ENCODE results near the gene NCAPG.
A peak's percentile ranks its signal among the peaks of the same experiment; 100 is the strongest.

NCAPG gene

GRCh38 chr4:17812125-17812524, 1.3 kb downstream of the NCAPG start:
- H2BK120ac ChIP-seq (ENCODE audit: insufficient read depth, low read length, poor library complexity) = no peak overlapping the region
- no peak overlapping the region for H2AFZ ChIP-seq (ENCODE audit: insufficient read depth, low read length, poor library complexity)
- no peaks in the 10 kb centered on the region for H3K9me3 ChIP-seq (ENCODE audit: insufficient read depth, low read depth, low read length)
- H3K14ac ChIP-seq (ENCODE audit: low read length) = no peak overlapping the region
- H3K9ac ChIP-seq (ENCODE audit: low read length) = no peak overlapping the region
- no peak overlapping the region for H3K23ac ChIP-seq (ENCODE audit: low read length)
- WGBS (ENCODE audit: extremely low coverage, insufficient coverage, insufficient read length) = no CpG with 5 or more reads among the region's 3 CpGs
- no peak overlapping the region for H3K18ac ChIP-seq (ENCODE audit: low read length)
- H2BK12ac ChIP-seq (ENCODE audit: low read length) = no peak overlapping the region
- no peak overlapping the region for H4K12ac ChIP-seq (ENCODE audit: low read depth, low read length)
- peaks cover 7 to 10% of the 10 kb centered on the region in 2 experiments for H3K36me3 ChIP-seq (ENCODE audit: control insufficient read depth in 1 of 2, insufficient read depth in 2 of 2, low read length in 2 of 2)
- H3K27me3 ChIP-seq (ENCODE audit: insufficient read depth, low read length) = no peaks in the 10 kb centered on the region
- peaks cover 8% of the 10 kb centered on the region for H3K79me1 ChIP-seq (ENCODE audit: low read length)
- H4K91ac ChIP-seq (ENCODE audit: low read depth, low read length) = no peak overlapping the region
- H3K4ac ChIP-seq (ENCODE audit: low read depth, low read length) = no peak overlapping the region
- H3K27ac ChIP-seq (ENCODE audit: low read depth, low read length) = no peak overlapping the region
- DNase-seq = no peak
- no peak overlapping the region for H4K8ac ChIP-seq (ENCODE audit: low read depth, low read length)
- peaks cover 12% of the 10 kb centered on the region for H3K79me2 ChIP-seq (ENCODE audit: control insufficient read depth, insufficient read depth, low read length, poor library complexity)
- H3K4me1 ChIP-seq (ENCODE audit: control insufficient read depth in 1 of 2, insufficient read depth in 2 of 2, low read length in 2 of 2) = no peaks in the 10 kb centered on the region
- no peak overlapping the region for H3K4me3 ChIP-seq (ENCODE audit: low read depth, low read length)
- no peak overlapping the region for H2AK5ac ChIP-seq (ENCODE audit: low read length)
- no peak overlapping the region for H2BK5ac ChIP-seq (ENCODE audit: low read depth, low read length, poor library complexity)
- peak overlapping the region; percentile 38 for H3K4me2 ChIP-seq (ENCODE audit: low read length)

GRCh38 chr4:17812801-17813200, 2.0 kb downstream of the NCAPG start:
- Histone ChIP-seq H2BK12ac (ENCODE audit: low read length) (no peak overlapping the region), H3K18ac (ENCODE audit: low read length) (no peak overlapping the region), H4K8ac (ENCODE audit: low read depth, low read length) (no peak overlapping the region), H3K4ac (ENCODE audit: low read depth, low read length) (peak overlapping the region; percentile 95), H2AFZ (ENCODE audit: insufficient read depth, low read length, poor library complexity) (no peak overlapping the region), H3K9ac (ENCODE audit: low read length) (no peak overlapping the region), H4K12ac (ENCODE audit: low read depth, low read length) (no peak overlapping the region), H3K79me2 (ENCODE audit: control insufficient read depth, insufficient read depth, low read length, poor library complexity) (peaks cover 12% of the 10 kb centered on the region), H3K23ac (ENCODE audit: low read length) (no peak overlapping the region), H3K79me1 (ENCODE audit: low read length) (peaks cover 8% of the 10 kb centered on the region), H4K91ac (ENCODE audit: low read depth, low read length) (no peak overlapping the region), H3K14ac (ENCODE audit: low read length) (no peak overlapping the region), H3K9me3 (ENCODE audit: insufficient read depth, low read depth, low read length) (no peaks in the 10 kb centered on the region), H3K27me3 (ENCODE audit: insufficient read depth, low read length) (no peaks in the 10 kb centered on the region), H3K4me2 (ENCODE audit: low read length) (no peak overlapping the region), H2BK5ac (ENCODE audit: low read depth, low read length, poor library complexity) (no peak overlapping the region), H3K27ac (ENCODE audit: low read depth, low read length) (no peak overlapping the region), H3K4me3 (ENCODE audit: low read depth, low read length) (no peak overlapping the region), H2BK120ac (ENCODE audit: insufficient read depth, low read length, poor library complexity) (no peak overlapping the region), H3K36me3 (ENCODE audit: control insufficient read depth in 1 of 2, insufficient read depth in 2 of 2, low read length in 2 of 2) (peaks cover 8 to 10% of the 10 kb centered on the region in 2 experiments), H3K4me1 (ENCODE audit: control insufficient read depth in 1 of 2, insufficient read depth in 2 of 2, low read length in 2 of 2) (no peaks in the 10 kb centered on the region), H2AK5ac (ENCODE audit: low read length) (no peak overlapping the region)
- DNase-seq = no peak
- no CpG with 5 or more reads among the region's 3 CpGs for WGBS (ENCODE audit: extremely low coverage, insufficient coverage, insufficient read length)

- peak overlapping the region; percentile 86 for H3K4ac ChIP-seq (ENCODE audit: low read depth, low read length)
- WGBS (ENCODE audit: extremely low coverage, insufficient coverage, insufficient read length) = no CpG with 5 or more reads among the region's 3 CpGs
- H3K23ac ChIP-seq (ENCODE audit: low read length) = no peak overlapping the region
- H3K27me3 ChIP-seq (ENCODE audit: insufficient read depth, low read length) = no peaks in the 10 kb centered on the region
- H4K8ac ChIP-seq (ENCODE audit: low read depth, low read length) = no peak overlapping the region
- H2AK5ac ChIP-seq (ENCODE audit: low read length) = no peak overlapping the region
- H3K79me1 ChIP-seq (ENCODE audit: low read length) = peaks cover 8% of the 10 kb centered on the region
- H3K14ac ChIP-seq (ENCODE audit: low read length) = no peak overlapping the region
- H3K4me2 ChIP-seq (ENCODE audit: low read length) = no peak overlapping the region
- no peak overlapping the region for H2BK120ac ChIP-seq (ENCODE audit: insufficient read depth, low read length, poor library complexity)
- H4K12ac ChIP-seq (ENCODE audit: low read depth, low read length) = no peak overlapping the region
- no peak overlapping the region for H2AFZ ChIP-seq (ENCODE audit: insufficient read depth, low read length, poor library complexity)
- H3K79me2 ChIP-seq (ENCODE audit: control insufficient read depth, insufficient read depth, low read length, poor library complexity) = peaks cover 12% of the 10 kb centered on the region
- no peaks in the 10 kb centered on the region for H3K9me3 ChIP-seq (ENCODE audit: insufficient read depth, low read depth, low read length)
- H3K4me3 ChIP-seq (ENCODE audit: low read depth, low read length) = no peak overlapping the region
- H3K4me1 ChIP-seq (ENCODE audit: control insufficient read depth in 1 of 2, insufficient read depth in 2 of 2, low read length in 2 of 2) = no peaks in the 10 kb centered on the region
- H3K27ac ChIP-seq (ENCODE audit: low read depth, low read length) = no peak overlapping the region
- peaks cover 8% of the 10 kb centered on the region in 2 experiments for H3K36me3 ChIP-seq (ENCODE audit: control insufficient read depth in 1 of 2, insufficient read depth in 2 of 2, low read length in 2 of 2)
- H2BK12ac ChIP-seq (ENCODE audit: low read length) = no peak overlapping the region
- DNase-seq = peak in 1 of 2 donors; percentile 12
- no peak overlapping the region for H3K18ac ChIP-seq (ENCODE audit: low read length)
- H4K91ac ChIP-seq (ENCODE audit: low read depth, low read length) = no peak overlapping the region
- H3K9ac ChIP-seq (ENCODE audit: low read length) = no peak overlapping the region
- no peak overlapping the region for H2BK5ac ChIP-seq (ENCODE audit: low read depth, low read length, poor library complexity)
Observed at GRCh38 chr4:17814140-17814539, 3.4 kb downstream of the NCAPG start.

- Histone ChIP-seq H3K36me3 (ENCODE audit: control insufficient read depth in 1 of 2, insufficient read depth in 2 of 2, low read length in 2 of 2) (peaks cover 8% of the 10 kb centered on the region in 2 experiments), H3K18ac (ENCODE audit: low read length) (no peak overlapping the region), H3K23ac (ENCODE audit: low read length) (no peak overlapping the region), H2AK5ac (ENCODE audit: low read length) (no peak overlapping the region), H2AFZ (ENCODE audit: insufficient read depth, low read length, poor library complexity) (no peak overlapping the region), H3K27ac (ENCODE audit: low read depth, low read length) (no peak overlapping the region), H4K91ac (ENCODE audit: low read depth, low read length) (no peak overlapping the region), H2BK12ac (ENCODE audit: low read length) (no peak overlapping the region), H4K8ac (ENCODE audit: low read depth, low read length) (no peak overlapping the region), H3K79me2 (ENCODE audit: control insufficient read depth, insufficient read depth, low read length, poor library complexity) (peaks cover 3% of the 10 kb centered on the region), H3K4me1 (ENCODE audit: control insufficient read depth in 1 of 2, insufficient read depth in 2 of 2, low read length in 2 of 2) (no peaks in the 10 kb centered on the region), H3K4me3 (ENCODE audit: low read depth, low read length) (no peak overlapping the region), H4K12ac (ENCODE audit: low read depth, low read length) (no peak overlapping the region), H3K4me2 (ENCODE audit: low read length) (no peak overlapping the region), H3K14ac (ENCODE audit: low read length) (no peak overlapping the region), H2BK120ac (ENCODE audit: insufficient read depth, low read length, poor library complexity) (no peak overlapping the region), H3K9me3 (ENCODE audit: insufficient read depth, low read depth, low read length) (no peaks in the 10 kb centered on the region), H3K27me3 (ENCODE audit: insufficient read depth, low read length) (no peaks in the 10 kb centered on the region), H3K79me1 (ENCODE audit: low read length) (peaks cover 2% of the 10 kb centered on the region), H3K4ac (ENCODE audit: low read depth, low read length) (no peak overlapping the region), H3K9ac (ENCODE audit: low read length) (no peak overlapping the region), H2BK5ac (ENCODE audit: low read depth, low read length, poor library complexity) (no peak overlapping the region)
- no peak for DNase-seq
- no CpG with 5 or more reads among the region's 12 CpGs for WGBS (ENCODE audit: extremely low coverage, insufficient coverage, insufficient read length)
Observed at GRCh38 chr4:17816142-17816541, 5.4 kb downstream of the NCAPG start.
